ENCODE results near the gene SLC66A2.
"Not testable (repeated sequence)": the region's sequence is repeated elsewhere in the genome, so short reads cannot be mapped to it uniquely, and the experiment has no call there.

SLC66A2 gene

DNA sequence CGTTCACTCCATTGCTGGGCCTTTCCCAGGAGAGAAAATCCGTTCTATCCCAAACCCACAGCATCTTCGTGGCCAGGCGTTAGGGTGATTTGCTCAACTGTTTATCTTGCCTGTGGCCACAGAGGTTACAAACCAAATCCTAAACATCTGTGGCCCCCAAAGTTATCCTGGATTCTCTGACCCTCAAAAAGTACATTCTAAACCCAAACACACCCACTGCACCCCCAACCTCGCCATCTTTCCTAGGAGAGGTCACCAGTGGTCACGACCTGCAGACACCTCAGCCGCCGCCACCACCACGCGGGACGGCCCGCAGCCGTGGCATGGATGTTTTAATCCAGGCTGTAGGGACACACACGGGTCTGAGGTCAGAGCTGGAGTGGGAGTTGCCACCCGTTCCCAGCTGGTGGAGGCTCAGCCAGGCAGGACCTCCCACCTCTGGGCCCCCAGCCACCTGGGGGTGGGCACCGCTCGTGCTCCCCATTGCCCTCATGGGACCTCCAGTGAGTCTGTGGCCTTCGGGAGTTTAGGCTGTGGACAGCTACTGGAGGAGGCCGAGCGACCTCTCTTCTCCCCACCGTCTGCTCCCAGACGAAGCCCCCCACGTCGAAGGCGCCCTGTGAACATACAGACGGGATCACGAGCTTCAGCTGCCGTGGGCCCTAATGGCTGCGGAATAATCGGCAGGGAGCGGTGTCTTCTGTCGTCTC, 81.7 kb downstream of the SLC66A2 start:
- DNase-seq: no peak

DNA sequence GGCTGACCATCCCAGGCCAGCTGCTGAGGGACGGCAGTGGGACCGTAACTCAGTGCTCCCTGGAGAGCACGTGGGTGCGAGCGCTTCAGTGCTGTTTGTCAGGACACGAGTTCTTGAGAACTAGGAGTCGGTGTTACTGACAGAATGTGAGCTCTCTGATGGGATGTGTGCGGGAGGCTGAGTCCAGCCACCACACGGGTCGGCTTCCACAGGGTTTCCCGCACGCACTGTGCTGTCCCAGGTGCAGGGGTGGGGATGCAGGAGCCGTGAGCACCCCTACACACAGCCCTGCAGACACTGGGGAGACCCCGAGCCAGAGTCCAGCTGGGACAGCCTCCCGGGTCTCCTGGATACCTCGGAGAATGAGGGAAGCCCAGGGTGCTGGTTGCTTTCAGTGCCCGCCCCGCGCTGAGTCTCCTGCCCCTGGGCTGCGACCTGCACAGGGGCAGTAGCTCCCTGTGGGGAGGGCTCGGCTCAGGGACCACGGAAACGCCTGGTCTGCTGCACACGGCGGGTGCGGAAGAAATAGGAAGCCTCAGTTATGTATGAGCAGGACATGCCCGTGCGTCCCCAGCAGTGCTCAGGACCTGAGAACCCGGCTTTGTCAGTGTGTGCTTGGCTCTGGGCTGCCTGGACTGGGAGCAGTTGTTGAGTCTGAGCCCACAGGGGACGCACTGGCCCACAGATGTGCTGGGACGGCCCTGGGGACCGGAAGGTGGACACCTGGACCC, 82.5 kb downstream of the SLC66A2 start:
- DNase-seq: no peak

DNA sequence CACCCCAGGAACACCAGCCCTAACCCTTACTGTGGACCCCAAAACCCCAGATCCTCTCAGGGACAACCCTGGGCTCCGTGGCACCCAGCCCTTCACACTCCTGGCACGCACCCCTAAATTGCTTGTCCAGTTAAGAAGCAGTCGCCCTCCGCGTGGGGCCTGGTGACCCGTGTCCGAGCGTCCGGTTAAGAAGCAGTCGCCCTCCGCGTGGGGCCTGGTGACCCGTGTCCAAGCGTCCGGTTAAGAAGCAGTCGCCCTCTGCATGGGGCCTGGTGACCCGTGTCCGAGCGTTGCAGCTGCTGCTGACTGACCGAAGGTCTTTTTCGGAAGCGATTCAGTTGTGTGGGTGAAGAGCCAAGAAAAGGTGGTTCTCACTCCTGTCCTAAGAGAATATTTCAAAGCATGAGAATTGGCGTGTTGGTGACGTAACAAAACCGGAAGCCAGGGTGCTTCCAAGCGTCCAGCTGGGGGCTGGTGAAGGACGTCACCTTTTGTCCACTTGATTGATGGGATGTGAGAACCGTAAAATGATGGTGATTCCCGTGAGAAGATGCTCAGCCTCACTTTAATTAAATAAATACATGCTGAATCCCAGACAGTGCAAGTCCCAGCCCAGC, 83.2 kb downstream of the SLC66A2 start:
- no peak for DNase-seq

DNA sequence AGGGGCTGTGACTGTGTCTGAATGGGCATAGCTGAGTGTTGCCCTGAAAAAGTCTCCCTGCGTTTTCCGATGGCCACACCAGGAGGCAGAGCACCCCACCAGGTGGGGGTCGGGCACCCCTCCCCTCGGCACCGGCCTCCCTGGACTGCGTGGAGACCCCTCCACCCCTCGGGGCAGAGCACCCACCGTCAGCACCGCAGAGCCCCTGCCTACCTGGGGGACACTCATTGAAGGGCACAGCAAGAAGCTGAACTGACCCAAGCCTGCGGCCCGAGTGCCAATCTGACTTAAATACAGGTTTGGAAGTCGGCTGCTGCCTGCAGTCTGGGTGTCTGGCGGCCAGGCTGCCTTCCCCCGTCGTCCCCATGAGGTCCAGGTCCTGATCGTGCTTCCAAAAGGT, 83.8 kb downstream of the SLC66A2 start:
- DNase-seq: no peak

DNA sequence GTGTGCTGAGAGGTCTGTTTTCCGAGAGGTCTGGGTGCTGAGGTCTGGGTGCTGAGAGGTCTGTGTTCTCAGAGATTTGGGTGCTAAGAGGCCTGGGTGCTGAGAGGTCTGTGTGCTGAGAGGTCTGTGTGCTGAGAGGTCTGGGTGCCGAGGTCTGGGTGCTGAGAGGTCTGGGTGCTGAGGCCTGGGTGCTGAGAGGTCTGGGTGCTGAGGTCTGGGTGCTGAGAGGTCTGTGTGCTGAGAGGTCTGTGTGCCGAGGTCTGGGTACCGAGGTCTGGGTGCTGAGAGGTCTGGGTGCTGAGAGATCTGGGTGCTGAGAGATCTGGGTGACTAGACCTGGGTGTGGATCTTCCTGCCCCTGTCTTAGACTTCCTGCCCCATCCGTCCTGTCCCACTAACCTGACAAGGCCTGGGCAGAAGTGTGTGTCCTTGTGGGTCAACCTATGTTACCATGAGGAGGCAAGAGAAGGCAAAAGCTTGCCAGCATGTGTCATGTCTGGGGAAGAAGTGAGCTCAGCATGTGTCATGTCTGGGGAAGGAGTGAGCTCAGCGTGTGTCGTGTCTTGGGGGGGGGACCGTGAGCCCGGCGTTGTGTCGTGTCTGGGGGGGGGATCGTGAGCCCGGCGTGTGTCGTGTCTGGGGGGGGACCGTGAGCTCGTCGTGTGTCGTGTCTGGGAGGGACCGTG, 84.4 kb downstream of the SLC66A2 start:
- DNase-seq: no peak

DNA sequence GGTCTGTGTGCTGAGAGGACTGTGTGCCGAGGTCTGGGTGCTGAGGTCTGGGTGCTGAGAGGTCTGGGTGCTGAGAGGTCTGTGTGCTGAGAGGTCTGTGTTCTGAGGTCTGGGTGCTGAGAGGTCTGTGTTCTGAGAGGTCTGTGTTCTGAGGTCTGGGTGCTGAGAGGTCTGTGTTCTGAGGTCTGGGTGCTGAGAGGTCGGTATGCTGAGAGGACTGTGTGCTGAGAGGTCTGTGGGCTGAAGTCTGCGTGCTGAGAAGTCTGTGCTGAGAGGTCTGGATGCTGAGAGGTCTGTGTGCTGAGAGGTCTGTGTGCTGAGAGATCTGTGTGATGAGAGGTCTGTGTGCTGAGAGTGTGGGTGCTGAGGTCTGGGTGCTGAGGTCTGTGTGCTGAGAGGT, 85.5 kb downstream of the SLC66A2 start:
- DNase-seq: not testable (repeated sequence)

DNA sequence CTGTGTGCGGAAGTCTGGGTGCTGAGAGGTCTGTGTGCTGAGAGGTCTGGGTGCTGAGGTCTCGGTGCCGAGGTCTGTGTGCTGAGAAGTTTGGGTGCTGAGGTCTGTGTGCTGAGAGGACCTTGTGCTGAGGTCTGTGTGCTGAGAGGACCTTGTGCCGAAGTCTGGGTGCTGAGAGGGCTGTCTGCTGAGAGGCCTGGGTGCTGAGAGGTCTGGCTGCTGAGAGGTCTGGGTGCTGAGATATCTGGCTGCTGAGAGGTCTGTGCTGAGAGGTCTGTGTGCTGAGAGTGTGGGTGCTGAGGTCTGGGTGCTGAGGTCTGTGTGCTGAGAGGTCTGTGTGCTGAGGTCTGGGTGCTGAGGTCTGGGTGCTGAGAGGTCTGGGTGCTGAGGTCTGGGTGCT, 86.5 kb downstream of the SLC66A2 start:
- DNase-seq: not testable (repeated sequence)

DNA sequence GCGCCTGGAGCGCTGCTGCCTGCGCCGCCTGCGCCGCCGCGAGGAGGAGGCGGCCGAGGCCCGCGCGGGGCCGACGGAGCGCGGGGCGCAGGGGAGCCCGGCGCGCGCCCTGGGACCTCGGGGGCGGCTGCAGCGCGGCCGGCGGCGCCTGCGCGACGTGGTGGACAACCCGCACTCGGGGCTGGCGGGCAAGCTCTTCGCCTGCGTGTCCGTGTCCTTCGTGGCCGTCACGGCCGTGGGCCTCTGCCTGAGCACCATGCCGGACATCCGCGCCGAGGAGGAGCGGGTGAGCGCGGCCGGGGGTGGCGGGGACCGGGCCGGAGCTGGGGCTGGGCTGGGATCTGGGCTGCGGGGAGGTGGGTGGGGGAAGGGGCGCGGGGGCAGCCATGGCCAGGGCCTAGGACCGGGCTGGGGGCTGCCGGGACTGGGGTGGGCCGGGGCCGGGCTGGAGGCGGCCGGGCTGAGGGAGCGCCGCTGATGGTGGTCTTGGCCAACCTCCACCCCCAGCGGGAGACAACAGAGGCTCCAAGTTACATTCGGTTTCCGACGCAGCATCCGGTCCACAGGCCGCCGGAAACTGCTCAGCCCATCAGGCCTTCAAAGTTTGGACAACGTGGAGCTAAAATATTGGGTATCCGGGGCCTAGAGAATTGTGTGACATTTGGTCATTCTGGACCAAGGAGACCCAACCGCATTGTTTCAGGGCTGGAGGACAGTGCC, 87.3 kb downstream of the SLC66A2 start:
- no peak for DNase-seq

DNA sequence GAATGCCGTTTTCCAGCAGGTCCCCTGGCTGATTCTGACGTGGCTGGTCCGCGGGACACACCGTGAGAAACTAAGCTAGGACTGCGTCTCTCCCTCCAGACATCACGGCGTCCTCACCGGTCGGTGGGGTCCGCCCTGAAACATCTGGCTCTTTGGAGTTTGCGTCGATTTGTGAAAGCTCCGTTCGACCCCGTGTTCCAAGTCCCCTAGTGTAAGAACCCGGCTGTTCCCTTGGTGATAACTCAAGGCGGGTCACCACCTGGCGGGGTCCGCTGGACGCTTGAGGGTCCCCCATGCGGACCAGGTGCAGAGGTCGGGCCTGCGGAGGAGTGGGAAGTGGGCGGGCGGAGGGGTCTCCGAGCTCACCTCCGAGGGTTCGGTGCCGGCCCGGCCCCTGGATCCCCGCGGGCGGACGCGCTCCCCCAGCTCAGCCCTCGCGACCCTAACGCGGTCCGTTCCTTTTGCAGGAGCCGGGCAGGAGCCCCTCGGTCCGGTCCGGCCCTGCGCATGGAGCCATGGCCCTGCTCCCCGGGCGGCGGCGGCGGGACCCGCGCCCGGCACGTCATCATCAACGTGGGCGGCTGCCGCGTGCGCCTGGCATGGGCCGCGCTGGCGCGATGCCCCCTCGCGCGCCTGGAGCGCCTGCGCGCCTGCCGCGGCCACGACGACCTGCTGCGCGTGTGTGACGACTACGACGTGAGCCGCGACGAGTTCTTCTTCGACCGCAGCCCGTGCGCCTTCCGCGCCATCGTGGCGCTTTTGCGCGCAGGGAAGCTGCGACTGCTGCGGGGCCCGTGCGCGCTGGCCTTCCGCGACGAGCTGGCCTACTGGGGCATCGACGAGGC, 88.1 kb downstream of the SLC66A2 start:
- no peak for DNase-seq

DNA sequence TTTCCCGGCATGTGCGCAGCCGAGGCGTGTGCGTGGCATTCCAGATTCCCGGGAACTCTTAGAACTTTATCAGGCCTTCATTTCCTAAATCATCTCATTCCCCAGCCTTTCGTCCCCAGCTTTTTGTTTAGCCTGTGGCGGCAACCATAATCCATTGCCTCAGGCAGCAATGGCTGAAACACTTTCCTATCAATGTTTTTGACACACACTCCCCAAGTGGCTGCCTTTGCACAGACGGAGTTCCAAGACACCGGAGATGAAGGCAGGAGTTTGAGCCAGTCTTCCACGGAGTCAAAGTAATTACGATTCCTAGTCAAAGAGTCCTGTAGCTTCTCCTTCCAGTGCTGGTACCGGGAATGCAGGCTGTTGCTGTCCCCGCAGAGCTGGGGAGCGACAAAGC, 88.9 kb downstream of the SLC66A2 start:
- no peak for DNase-seq

DNA sequence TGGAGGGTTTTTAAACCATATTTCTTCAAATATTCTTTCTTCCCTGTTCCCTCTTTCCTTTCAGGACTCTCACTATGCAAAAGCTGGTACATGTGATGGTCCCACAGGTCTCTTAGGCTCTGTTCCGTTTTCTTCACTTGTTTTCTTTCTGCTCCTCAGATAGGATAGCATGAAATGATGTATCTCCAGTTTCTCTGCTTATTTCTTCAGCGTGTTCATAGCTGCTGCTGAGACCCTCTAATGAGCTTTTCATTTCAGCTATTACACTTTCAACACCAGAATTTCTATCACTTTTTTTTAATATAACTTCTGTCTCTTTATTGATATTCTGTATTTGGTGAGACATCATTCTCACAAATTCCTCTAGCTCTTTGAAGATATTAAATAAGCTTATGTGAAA, 89.8 kb downstream of the SLC66A2 start:
- DNase-seq: no peak

DNA sequence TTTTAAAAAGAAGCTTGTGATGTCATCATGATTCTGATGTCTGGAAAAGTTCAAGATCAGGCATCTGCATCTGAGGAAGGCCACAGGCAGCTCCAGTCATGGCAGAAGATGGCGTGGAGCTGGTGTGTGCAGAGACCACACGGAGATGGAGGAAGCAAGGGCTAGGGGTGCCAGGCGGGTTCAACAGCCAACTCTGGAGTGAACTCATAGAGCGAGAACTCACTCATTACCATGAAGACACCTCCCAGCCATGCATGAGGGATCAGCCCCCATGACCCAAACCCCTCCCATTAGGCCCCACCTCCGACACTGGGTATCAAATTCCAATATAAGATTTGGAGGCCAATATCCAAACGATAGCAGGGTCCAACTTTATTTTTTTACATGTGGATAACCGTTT, 92.1 kb downstream of the SLC66A2 start:
- DNase-seq: no peak

DNA sequence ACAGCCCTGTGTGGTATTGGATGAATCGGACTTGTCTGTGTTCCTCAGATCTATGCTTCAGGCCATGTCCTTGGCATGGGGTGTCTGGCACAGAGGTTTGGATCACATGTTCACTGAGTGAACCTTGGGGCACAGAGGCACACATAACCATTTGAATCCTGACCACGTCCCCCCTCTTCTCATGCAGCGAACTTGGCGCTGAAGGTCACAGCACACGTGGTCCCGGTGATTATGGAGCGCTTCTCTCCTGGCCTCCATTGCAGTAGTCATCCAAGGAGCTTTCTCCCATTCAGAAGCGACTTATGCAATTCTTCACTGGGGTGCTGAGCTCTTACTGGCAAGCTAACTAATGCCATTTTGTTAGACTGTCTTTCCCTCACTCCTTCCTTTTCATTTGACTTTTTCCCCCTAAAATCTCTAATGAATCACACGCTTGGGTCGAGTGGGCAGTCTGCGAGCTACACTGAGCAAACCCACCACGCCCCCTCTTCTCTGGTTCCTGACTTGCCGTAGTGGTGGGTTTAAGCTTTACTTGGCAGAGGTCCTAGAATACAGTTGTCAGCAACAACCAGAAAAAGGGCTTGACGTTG, 94.3 kb downstream of the SLC66A2 start:
- DNase-seq: peak in 8 of 51 donors; percentile 18 to 53 (median 34)

DNA sequence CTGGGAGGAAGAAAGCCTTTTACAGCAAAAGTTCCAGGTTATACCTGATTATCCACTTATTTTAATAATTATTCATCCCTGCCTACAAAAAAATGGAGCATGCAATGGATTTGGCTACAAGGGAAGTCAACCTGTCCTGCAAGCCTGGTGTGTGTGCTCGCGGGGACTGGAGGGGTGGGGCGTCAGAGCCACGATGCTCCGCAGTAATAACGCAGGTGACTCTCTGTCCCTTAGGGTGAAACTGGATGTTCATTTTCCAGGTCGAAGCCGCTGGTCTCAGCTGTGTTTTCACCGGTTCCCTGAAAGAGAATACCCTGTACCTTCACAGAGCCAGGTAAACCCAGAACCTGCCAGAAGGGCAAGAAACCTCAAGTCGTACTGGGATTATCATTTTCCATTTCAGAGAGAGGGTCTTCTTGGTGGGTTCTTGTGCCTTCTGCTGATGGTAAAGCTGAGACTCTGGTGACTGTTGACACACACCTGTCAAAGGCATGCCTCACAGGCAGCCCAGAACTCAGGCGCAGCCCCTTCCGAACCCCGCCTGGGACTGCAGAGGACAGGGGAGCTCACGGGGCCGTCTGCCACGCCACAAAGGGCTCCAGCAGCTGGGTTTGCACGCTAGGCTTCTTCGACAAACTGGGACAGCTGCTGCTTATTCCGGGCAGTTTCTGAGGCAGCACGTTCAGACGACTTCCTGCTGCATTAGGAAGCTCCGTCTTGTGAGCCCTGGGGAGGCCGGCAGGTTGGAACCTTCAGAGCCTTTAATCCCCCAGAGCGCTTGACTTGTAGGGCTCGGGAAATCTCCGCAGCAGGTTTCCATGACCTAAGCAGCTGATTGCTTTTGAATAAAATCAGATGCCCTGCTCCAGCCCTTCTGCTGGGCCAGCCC, 95.1 kb downstream of the SLC66A2 start:
- peak in 2 of 51 donors; percentile 7 to 34 for DNase-seq

DNA sequence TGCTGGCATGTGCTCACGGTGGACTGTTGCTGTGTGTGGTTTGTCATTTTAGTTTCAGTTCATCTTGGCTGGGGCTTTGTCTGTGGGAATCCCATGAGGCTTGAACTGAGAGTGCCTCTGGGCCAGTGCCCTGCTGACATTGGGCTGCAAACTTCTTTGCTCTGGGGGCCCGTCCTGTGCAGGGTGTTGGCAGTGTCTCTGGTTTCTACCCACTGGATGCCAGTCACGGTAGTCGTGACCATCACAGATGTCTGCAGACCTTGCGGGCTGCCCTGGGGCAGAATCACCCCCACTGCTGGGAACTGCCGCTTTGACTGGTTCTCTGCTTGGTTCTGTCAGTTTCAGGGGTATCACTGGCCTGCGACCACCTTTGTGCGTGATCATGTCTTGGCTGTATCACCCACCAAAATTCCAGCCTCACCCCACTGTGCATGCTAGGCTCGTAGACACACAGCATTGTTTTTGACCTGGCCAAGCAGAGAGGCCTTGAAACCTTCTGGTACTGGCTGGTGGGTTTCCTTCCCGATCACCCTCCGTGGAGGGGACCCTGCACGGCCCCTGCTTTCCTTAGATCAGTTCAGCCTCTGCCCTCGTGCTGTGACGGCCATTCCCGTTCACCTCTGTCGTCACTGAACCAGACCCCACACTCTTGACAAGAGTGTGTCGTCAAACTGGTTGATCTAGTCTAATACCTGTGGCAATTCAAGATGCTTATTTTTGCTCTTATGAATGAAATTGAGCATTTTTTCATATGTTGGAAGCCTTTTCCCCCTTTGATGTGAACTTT, 96.1 kb downstream of the SLC66A2 start:
- no peak for DNase-seq

DNA sequence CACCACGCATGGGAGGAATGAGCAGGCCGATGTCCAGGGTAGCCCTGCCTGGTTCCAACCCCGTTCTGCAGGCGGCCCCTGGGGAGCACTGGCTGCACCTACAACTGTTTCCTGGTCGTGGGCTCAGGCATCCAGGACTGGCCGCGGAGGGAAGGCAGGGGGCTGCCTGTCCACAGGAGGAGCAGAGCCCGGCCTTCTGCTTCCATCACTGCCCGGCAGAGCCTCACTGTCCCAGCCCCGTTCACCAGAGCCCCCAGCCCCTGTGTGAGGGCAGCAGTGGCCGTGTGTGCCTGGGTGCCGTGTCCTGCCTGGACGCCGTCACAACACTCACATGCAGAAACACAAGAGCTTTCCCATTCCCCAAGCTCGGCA, 97.5 kb downstream of the SLC66A2 start:
- DNase-seq: no peak

DNA sequence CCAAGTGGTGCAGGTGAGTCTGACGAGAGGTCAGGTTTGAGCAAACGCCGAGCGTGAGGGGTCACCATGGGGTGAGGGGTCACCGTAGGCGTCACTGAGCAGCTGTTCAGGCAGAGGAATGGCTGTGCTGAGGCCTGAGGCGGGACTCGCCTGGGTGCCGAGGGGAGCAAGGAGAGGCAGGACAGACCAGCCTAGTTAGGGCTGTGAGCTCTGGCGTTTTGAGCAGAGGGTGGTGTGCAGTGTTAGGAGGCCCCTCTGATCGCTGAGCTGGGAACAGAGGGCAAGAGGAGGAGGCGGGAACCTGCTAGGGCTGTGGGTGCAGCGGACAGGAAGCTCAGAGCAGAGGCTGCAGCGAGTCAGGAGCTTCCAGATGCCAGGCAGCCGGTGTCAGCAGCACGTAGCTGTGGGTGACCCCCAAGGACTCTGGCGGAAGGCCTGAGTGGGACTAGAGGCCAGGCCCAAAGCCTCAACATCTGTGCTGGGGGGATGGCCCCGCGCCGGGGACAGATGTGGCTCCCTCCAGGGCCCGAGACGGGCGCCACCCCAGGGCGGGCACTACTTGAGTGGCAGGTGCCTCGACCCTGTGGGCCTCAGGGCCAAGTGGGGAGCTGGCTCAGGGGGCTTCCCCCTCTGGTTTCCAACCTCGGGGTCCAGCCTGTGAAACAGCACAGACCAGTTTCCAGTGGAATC, 98.0 kb downstream of the SLC66A2 start:
- DNase-seq: no peak

Data from hypothalamus (tissue), 51 donors.